ENCODE results near the gene LRATD1.
"Not testable (repeated sequence)": the region's sequence is repeated elsewhere in the genome, so short reads cannot be mapped to it uniquely, and the experiment has no call there.

The LRATD1 gene

GRCh38 chr2:14632133-14632936 lies at the start of gene LRATD1:
Gene LRATD1, plus strand, starts transcription at chr2:14632717. Its CDS starts 1,263 bp downstream, at chr2:14633980.
- DNase-seq, result no peak

GRCh38 chr2:14583059-14583458 lies 49.5 kb upstream of the LRATD1 start:
- no peak for DNase-seq

GRCh38 chr2:14583802-14584201 lies 48.7 kb upstream of the LRATD1 start:
- no peak for DNase-seq

GRCh38 chr2:14587119-14587518 lies 45.4 kb upstream of the LRATD1 start:
- DNase-seq, result no peak

- DNase-seq, result no peak
Observed at GRCh38 chr2:14601156-14601770, 31.3 kb upstream of the LRATD1 start.

GRCh38 chr2:14602309-14602708 lies 30.2 kb upstream of the LRATD1 start:
- DNase-seq, result no peak

- no peak for DNase-seq
Observed at GRCh38 chr2:14603676-14604075, 28.8 kb upstream of the LRATD1 start.

GRCh38 chr2:14608245-14608644 lies 24.3 kb upstream of the LRATD1 start:
- DNase-seq, result no peak

- DNase-seq, result no peak
Observed at GRCh38 chr2:14614017-14614416, 18.5 kb upstream of the LRATD1 start.

- DNase-seq, result no peak
Observed at GRCh38 chr2:14615121-14615520, 17.4 kb upstream of the LRATD1 start.

GRCh38 chr2:14615760-14616159 lies 16.8 kb upstream of the LRATD1 start:
- no peak for DNase-seq

- DNase-seq, result no peak
Observed at GRCh38 chr2:14616342-14616741, 16.2 kb upstream of the LRATD1 start.

GRCh38 chr2:14616950-14617349 lies 15.6 kb upstream of the LRATD1 start:
- no peak for DNase-seq

- DNase-seq, result no peak
Observed at GRCh38 chr2:14619441-14619840, 13.1 kb upstream of the LRATD1 start.

- no peak for DNase-seq
Observed at GRCh38 chr2:14621114-14621513, 11.4 kb upstream of the LRATD1 start.

GRCh38 chr2:14621906-14622549 lies 10.5 kb upstream of the LRATD1 start:
- no peak for DNase-seq

GRCh38 chr2:14622550-14622939 lies 10.0 kb upstream of the LRATD1 start:
- not testable (repeated sequence) for DNase-seq

GRCh38 chr2:14623237-14623636 lies 9.3 kb upstream of the LRATD1 start:
- DNase-seq, result no peak

GRCh38 chr2:14626873-14627272 lies 5.6 kb upstream of the LRATD1 start:
- no peak for DNase-seq

GRCh38 chr2:14628901-14629300 lies 3.6 kb upstream of the LRATD1 start:
- no peak for DNase-seq

- DNase-seq, result no peak
Observed at GRCh38 chr2:14631406-14632040, 994 bp upstream of the LRATD1 start.

- DNase-seq, result no peak
Observed at GRCh38 chr2:14633061-14633460, 544 bp downstream of the LRATD1 start.

GRCh38 chr2:14633461-14634181 lies 1.1 kb downstream of the LRATD1 start:
- no peak for DNase-seq

Data from activated T-cell treated with anti-CD3 and anti-CD28 coated beads for 4 hours (primary cell).